ENCODE measurements around the gene KDM4B. TPM values are rescaled to one million over a fixed set of nuclear protein-coding genes. Genes with fewer than 3 reads are reported as not detected.

KDM4B gene
- total and polyA plus RNA-seq, 2 donors (not counting 1 experiment from before 2014, with no cell fraction given) = 6.4 to 14.4 TPM

DNA sequence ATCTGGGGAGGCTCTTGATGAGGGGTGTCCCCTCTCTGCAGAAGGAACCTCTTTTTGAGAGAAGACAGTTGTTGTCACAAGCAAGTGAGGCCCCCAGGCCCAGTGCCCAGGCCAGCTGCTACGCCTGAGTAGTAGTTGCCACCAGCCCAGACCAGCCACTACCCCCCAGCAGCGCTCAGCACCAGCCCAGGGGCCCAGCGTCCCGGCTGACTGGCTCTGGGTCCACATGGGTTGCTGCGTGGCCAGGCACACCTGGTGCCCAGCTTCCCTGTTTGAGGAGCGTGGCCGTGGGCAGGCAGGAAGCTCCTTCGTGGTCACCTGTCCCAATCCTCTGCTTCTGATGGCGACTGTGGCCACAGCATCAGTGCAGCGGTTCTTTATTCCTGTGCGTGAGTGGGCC is 84.7 kb downstream of the KDM4B start:
- no peak for DNase-seq (ENCODE audit: low read depth in 2 of 2)
- TF ChIP-seq EZH2 (IDR thresholded peaks at IDR 0.05; ENCODE audit: low read length, missing control alignments) = no peak
- TF ChIP-seq, protein P1, sequence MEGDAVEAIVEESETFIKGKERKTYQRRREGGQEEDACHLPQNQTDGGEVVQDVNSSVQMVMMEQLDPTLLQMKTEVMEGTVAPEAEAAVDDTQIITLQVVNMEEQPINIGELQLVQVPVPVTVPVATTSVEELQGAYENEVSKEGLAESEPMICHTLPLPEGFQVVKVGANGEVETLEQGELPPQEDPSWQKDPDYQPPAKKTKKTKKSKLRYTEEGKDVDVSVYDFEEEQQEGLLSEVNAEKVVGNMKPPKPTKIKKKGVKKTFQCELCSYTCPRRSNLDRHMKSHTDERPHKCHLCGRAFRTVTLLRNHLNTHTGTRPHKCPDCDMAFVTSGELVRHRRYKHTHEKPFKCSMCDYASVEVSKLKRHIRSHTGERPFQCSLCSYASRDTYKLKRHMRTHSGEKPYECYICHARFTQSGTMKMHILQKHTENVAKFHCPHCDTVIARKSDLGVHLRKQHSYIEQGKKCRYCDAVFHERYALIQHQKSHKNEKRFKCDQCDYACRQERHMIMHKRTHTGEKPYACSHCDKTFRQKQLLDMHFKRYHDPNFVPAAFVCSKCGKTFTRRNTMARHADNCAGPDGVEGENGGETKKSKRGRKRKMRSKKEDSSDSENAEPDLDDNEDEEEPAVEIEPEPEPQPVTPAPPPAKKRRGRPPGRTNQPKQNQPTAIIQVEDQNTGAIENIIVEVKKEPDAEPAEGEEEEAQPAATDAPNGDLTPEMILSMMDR (conservative IDR thresholded peaks at IDR 0.05 in 1 of 2, IDR thresholded peaks at IDR 0.05 in 1 of 2; ENCODE audit: low read depth in 1 of 2, low read length in 2 of 2) = no peak
- no peak overlapping the region for H2AFZ ChIP-seq (ENCODE audit: low read length)
- H3K4me3 ChIP-seq (replicated peaks in 1 of 4; ENCODE audit: control extremely low read depth in 1 of 4, insufficient read depth in 1 of 4, low read depth in 3 of 4, low read length in 4 of 4) = no peak overlapping the region
- peaks cover 3% of the 10 kb centered on the region for H3K36me3 ChIP-seq (ENCODE audit: control insufficient read depth, insufficient read depth, low read length)
- H3K4me1 ChIP-seq (ENCODE audit: control insufficient read depth, extremely low read depth, insufficient read depth, low read length) = peaks cover 2% of the 10 kb centered on the region
- H3K9ac ChIP-seq (ENCODE audit: insufficient read depth, low read length) = no peak overlapping the region
- no peak overlapping the region for H3K4me2 ChIP-seq (ENCODE audit: extremely low read depth, insufficient read depth, low read length)
- no peaks in the 10 kb centered on the region for H3K9me3 ChIP-seq (ENCODE audit: control insufficient read depth, insufficient read depth, low read depth, low read length)
- H4K20me1 ChIP-seq (ENCODE audit: control insufficient read depth, extremely low read depth, insufficient read depth, low read length) = no peaks in the 10 kb centered on the region
- no peaks in the 10 kb centered on the region for H3K27me3 ChIP-seq (ENCODE audit: control insufficient read depth, insufficient read depth, low read length)
- no peaks in the 10 kb centered on the region for H3K79me2 ChIP-seq (ENCODE audit: control insufficient read depth, insufficient read depth, low read length)
- H3K27ac ChIP-seq (ENCODE audit: insufficient read depth, low read length) = no peak overlapping the region

- Histone ChIP-seq H3K4me3 (replicated peaks in 1 of 4; ENCODE audit: control extremely low read depth in 1 of 4, insufficient read depth in 1 of 4, low read depth in 3 of 4, low read length in 4 of 4) (no peak overlapping the region), H3K9me3 (ENCODE audit: control insufficient read depth, insufficient read depth, low read depth, low read length) (no peaks in the 10 kb centered on the region), H3K27me3 (ENCODE audit: control insufficient read depth, insufficient read depth, low read length) (no peaks in the 10 kb centered on the region), H3K79me2 (ENCODE audit: control insufficient read depth, insufficient read depth, low read length) (no peaks in the 10 kb centered on the region), H3K27ac (ENCODE audit: insufficient read depth, low read length) (no peak overlapping the region), H3K36me3 (ENCODE audit: control insufficient read depth, insufficient read depth, low read length) (peaks cover 3% of the 10 kb centered on the region), H3K4me2 (ENCODE audit: extremely low read depth, insufficient read depth, low read length) (no peak overlapping the region), H3K9ac (ENCODE audit: insufficient read depth, low read length) (no peak overlapping the region), H4K20me1 (ENCODE audit: control insufficient read depth, extremely low read depth, insufficient read depth, low read length) (no peaks in the 10 kb centered on the region), H3K4me1 (ENCODE audit: control insufficient read depth, extremely low read depth, insufficient read depth, low read length) (no peaks in the 10 kb centered on the region), H2AFZ (ENCODE audit: low read length) (no peak overlapping the region)
- DNase-seq (ENCODE audit: low read depth in 2 of 2) = no peak
- TF ChIP-seq EZH2 (IDR thresholded peaks at IDR 0.05; ENCODE audit: low read length, missing control alignments) = no peak
- TF ChIP-seq, protein P1 (conservative IDR thresholded peaks at IDR 0.05 in 1 of 2, IDR thresholded peaks at IDR 0.05 in 1 of 2; ENCODE audit: low read depth in 1 of 2, low read length in 2 of 2) = no peak
Measured at GRCh38 chr19:5054551-5055456, 85.9 kb downstream of the KDM4B start.

- Histone ChIP-seq H3K4me2 (ENCODE audit: extremely low read depth, insufficient read depth, low read length) (no peak overlapping the region), H3K9me3 (ENCODE audit: control insufficient read depth, insufficient read depth, low read depth, low read length) (no peaks in the 10 kb centered on the region), H4K20me1 (ENCODE audit: control insufficient read depth, extremely low read depth, insufficient read depth, low read length) (no peaks in the 10 kb centered on the region), H3K27me3 (ENCODE audit: control insufficient read depth, insufficient read depth, low read length) (no peaks in the 10 kb centered on the region), H3K36me3 (ENCODE audit: control insufficient read depth, insufficient read depth, low read length) (peaks cover 3% of the 10 kb centered on the region), H3K9ac (ENCODE audit: insufficient read depth, low read length) (no peak overlapping the region), H3K27ac (ENCODE audit: insufficient read depth, low read length) (no peak overlapping the region), H3K4me1 (ENCODE audit: control insufficient read depth, extremely low read depth, insufficient read depth, low read length) (no peaks in the 10 kb centered on the region), H3K79me2 (ENCODE audit: control insufficient read depth, insufficient read depth, low read length) (no peaks in the 10 kb centered on the region), H3K4me3 (replicated peaks in 1 of 4; ENCODE audit: control extremely low read depth in 1 of 4, insufficient read depth in 1 of 4, low read depth in 3 of 4, low read length in 4 of 4) (no peak overlapping the region), H2AFZ (ENCODE audit: low read length) (no peak overlapping the region)
- TF ChIP-seq, protein P1 (conservative IDR thresholded peaks at IDR 0.05 in 1 of 2, IDR thresholded peaks at IDR 0.05 in 1 of 2; ENCODE audit: low read depth in 1 of 2, low read length in 2 of 2) = no peak
- no peak for TF ChIP-seq EZH2 (IDR thresholded peaks at IDR 0.05; ENCODE audit: low read length, missing control alignments)
- no peak for DNase-seq (ENCODE audit: low read depth in 2 of 2)
Measured at GRCh38 chr19:5055457-5055776, 86.5 kb downstream of the KDM4B start.
